Measurements from ENCODE around the gene RASA3.
"Not testable (repeated sequence)": the region's sequence is repeated elsewhere in the genome, so short reads cannot be mapped to it uniquely, and the experiment has no call there.

DNA sequence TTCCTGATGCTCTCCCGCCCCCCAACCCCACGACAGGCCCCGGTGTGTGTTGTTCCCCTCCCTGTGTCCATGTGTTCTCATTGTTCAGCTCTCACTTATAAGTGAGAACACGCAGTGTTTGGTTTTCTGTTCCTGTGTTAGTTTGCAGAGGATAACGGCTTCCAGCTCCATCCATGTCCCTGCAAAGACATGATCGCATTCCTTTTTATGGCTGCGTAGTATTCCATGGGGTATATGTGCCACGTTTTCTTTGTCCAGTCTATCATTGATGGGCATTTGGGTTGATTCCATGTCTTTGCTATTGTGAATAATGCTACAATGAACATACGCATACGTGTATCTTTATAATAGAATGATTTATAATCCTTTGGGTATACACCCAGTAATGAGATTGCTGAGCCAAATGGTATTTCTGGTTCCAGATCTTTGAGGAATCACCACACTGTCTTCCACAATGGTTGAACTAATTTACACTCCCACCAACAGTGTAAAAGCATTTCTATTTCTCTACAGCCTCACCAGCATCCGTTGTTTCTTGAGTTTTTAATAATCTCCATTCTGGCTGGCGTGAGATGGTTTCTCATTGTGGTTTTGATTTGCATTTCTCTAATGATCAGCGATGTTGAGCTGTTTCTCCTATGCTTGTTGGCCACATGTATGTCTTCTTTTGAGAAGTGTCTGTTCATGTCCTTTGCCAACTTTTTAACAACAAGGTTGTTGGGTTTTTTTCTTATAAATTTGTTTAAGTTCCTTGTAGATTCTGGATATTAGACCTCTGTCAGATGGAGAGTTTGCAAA, 26.6 kb upstream of the RASA3 start:
- TF ChIP-seq, protein P1, sequence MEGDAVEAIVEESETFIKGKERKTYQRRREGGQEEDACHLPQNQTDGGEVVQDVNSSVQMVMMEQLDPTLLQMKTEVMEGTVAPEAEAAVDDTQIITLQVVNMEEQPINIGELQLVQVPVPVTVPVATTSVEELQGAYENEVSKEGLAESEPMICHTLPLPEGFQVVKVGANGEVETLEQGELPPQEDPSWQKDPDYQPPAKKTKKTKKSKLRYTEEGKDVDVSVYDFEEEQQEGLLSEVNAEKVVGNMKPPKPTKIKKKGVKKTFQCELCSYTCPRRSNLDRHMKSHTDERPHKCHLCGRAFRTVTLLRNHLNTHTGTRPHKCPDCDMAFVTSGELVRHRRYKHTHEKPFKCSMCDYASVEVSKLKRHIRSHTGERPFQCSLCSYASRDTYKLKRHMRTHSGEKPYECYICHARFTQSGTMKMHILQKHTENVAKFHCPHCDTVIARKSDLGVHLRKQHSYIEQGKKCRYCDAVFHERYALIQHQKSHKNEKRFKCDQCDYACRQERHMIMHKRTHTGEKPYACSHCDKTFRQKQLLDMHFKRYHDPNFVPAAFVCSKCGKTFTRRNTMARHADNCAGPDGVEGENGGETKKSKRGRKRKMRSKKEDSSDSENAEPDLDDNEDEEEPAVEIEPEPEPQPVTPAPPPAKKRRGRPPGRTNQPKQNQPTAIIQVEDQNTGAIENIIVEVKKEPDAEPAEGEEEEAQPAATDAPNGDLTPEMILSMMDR (conservative IDR thresholded peaks at IDR 0.05 in 1 of 2, IDR thresholded peaks at IDR 0.05 in 1 of 2; ENCODE audit: extremely low read depth in 1 of 2, insufficient read depth in 1 of 2, low read depth in 1 of 2, low read length in 2 of 2) = not testable (repeated sequence)
- TF ChIP-seq EZH2 (IDR thresholded peaks at IDR 0.05; ENCODE audit: borderline replicate concordance, low read length) = not testable (repeated sequence)
